ENCODE results near the gene EMD. TPM values are rescaled to one million over a fixed set of nuclear protein-coding genes. Genes with fewer than 3 reads are reported as not detected.

The EMD gene
- total and polyA plus RNA-seq, 7 donors = 61.1 to 101 (median 78.2) TPM

DNA sequence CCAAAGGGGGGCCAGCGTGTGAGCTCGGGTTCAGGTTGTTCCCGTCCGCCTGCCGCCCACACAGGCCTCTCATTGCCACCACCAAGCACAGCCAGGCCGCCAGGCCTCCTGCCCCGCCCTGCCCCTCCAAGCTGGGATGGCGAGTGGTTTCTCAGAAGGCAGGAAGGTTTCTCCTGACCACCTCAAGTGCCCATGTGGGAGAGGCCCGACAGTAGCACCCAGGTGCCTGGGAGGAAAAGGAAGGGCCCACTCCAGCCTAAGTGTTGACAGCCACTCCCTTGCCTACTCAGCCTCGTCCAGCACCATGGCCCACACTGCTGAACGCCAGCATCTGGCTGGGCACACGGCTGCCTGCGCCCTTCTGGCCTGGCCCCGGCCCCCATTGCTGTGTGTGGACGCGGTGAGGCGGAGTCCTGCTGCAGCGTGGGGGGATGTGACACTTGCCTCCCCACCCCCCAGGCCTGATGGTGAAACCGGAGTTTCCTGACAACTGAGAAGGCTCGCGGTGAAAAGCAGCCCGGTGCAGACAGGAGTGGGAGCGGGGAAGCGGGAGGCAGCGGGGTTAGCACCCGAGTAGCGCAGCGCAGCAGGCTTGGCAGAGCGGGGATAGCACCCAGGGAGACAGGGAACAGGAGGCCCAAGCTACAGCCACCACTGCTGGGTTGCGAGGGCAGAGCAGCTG is 23.9 kb upstream of the EMD start:
- Histone ChIP-seq H3K4me3 (no peak overlapping the region), H3K4me1 (no peaks in the 10 kb centered on the region), H3K36me3 (ENCODE audit: insufficient read depth in 1 of 2, low read depth in 1 of 2) (peaks cover 0 to 58% of the 10 kb centered on the region in 2 donors), H3K27ac (no peak overlapping the region), H3K27me3 (ENCODE audit: insufficient read depth in 3 of 3, low read length in 2 of 3) (no peaks in the 10 kb centered on the region), H3K9me3 (no peaks in the 10 kb centered on the region)
- DNase-seq (no peak), ATAC-seq (no peak)
- no peak for TF ChIP-seq CTCF (IDR thresholded peaks at IDR 0.05)
- intact Hi-C loops (cut with DNase I) = no loop called here
- WGBS, 3 donors = 82 to 90% (median 89%) methylated on average over 12 to 30 of the region's 30 CpGs

DNA sequence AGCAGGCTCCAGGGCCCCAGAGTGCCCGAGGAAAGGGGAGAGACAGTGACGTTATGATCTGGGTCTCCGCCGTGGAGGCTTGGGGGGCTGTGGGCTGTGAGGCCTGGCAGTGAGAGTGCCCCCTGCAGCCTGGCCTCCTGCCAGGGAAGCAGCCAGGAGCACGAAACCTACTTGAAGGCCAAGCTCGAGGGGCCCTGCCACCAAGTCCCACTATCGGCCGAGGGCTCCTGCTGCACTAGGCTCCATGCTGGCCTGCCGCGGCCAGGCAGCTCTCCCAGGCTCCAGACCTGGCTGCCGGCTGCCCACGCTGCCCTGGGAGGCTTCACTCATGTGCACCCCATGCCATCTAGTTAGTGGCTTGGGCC is 23.3 kb upstream of the EMD start:
- peaks cover 0 to 61% of the 10 kb centered on the region in 2 donors for H3K36me3 ChIP-seq (ENCODE audit: insufficient read depth in 1 of 2, low read depth in 1 of 2)
- no peaks in the 10 kb centered on the region for H3K27me3 ChIP-seq (ENCODE audit: insufficient read depth in 3 of 3, low read length in 2 of 3)
- no peak for DNase-seq
- ATAC-seq = no peak
- 70 to 94% (median 90%) methylated on average over 2 to 12 of the region's 12 CpGs for WGBS, 3 donors
- no peak for TF ChIP-seq CTCF (IDR thresholded peaks at IDR 0.05)
- no peak overlapping the region for H3K27ac ChIP-seq
- no peaks in the 10 kb centered on the region for H3K9me3 ChIP-seq
- intact Hi-C loops (cut with DNase I) = no loop called here
- H3K4me3 ChIP-seq = no peak overlapping the region
- H3K4me1 ChIP-seq = no peaks in the 10 kb centered on the region

- H3K4me3 ChIP-seq = no peak overlapping the region
- H3K36me3 ChIP-seq (ENCODE audit: insufficient read depth in 1 of 2, low read depth in 1 of 2) = peaks cover 0 to 62% of the 10 kb centered on the region in 2 donors
- intact Hi-C loops (cut with DNase I) = no loop called here
- H3K27ac ChIP-seq = no peak overlapping the region
- TF ChIP-seq CTCF (IDR thresholded peaks at IDR 0.05) = no peak
- ATAC-seq (no peak), DNase-seq (no peak)
- H3K27me3 ChIP-seq (ENCODE audit: insufficient read depth in 3 of 3, low read length in 2 of 3) = no peaks in the 10 kb centered on the region
- 79 to 89% (median 83%) methylated on average over 7 to 13 of the region's 13 CpGs for WGBS, 3 donors
- H3K9me3 ChIP-seq = no peaks in the 10 kb centered on the region
- no peaks in the 10 kb centered on the region for H3K4me1 ChIP-seq
These were observed 22.5 kb upstream of the EMD start for GRCh38 chrX:154356596-154356995.

DNA sequence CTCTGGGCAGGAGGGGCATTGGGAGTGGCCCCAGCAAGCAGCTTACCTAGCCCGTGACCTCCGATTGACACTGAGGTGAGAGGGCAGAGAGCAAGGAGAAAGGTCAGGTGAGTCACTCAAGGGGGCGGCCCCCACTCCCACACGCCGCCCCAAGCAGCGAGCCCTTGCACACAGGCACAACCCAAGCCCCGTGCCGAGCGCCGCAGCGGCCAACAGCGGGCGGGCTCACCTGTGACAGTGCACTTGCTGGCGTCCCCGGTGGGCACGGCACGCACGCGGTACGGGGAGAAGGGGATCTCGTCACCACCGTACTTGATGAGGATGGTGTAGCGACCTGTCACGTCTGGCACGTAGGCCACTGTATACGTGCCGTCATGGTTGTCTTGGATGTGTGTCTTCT is 21.9 kb upstream of the EMD start:
- no peak for DNase-seq
- whole genome bisulfite sequencing, 3 donors = 90 to 100% (median 93%) methylated on average over 4 to 27 of the region's 27 CpGs
- Histone ChIP-seq H3K27ac (no peak overlapping the region), H3K4me1 (no peaks in the 10 kb centered on the region), H3K9me3 (no peaks in the 10 kb centered on the region), H3K36me3 (ENCODE audit: insufficient read depth in 1 of 2, low read depth in 1 of 2) (peaks cover 0 to 66% of the 10 kb centered on the region in 2 donors), H3K27me3 (ENCODE audit: insufficient read depth in 3 of 3, low read length in 2 of 3) (no peaks in the 10 kb centered on the region), H3K4me3 (no peak overlapping the region)
- no peak for ATAC-seq
- no peak for TF ChIP-seq CTCF (IDR thresholded peaks at IDR 0.05)
- intact Hi-C loops (cut with DNase I) = no loop called here

DNA sequence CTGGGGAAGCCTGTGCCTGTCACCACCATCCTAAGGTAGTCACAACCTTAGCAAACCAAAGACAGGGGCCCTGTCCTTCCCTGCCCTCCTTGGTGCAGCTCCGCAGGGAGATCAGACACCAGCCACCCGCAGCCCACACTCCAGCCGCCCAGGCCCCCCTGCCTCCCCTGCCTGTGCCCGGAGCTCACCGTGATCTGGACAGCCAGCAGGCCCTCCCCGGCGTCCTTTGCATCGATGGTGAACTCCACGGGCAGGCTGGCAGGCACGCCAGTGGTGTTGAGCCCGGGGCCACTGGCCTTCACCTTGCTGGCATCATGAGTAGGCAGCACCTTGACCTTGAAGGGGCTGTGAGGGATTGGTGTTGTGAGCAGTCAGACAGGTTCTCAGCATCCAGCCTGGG is 21.1 kb upstream of the EMD start:
- DNase-seq (no peak), ATAC-seq (no peak)
- no peak for TF ChIP-seq CTCF (IDR thresholded peaks at IDR 0.05)
- WGBS, 3 donors = 88 to 93% (median 89%) methylated on average over 7 to 11 of the region's 11 CpGs
- Histone ChIP-seq H3K4me3 (no peak overlapping the region), H3K9me3 (no peaks in the 10 kb centered on the region), H3K4me1 (no peaks in the 10 kb centered on the region), H3K27ac (no peak overlapping the region), H3K27me3 (ENCODE audit: insufficient read depth in 3 of 3, low read length in 2 of 3) (no peaks in the 10 kb centered on the region), H3K36me3 (ENCODE audit: insufficient read depth in 1 of 2, low read depth in 1 of 2) (peaks cover 0 to 67% of the 10 kb centered on the region in 2 donors)
- intact Hi-C loops (cut with DNase I) = no loop called here
